Astrocyte (in vitro differentiated cells and primary cell): ENCODE data around the gene SLC1A7. TPM values are rescaled to one million over a fixed set of nuclear protein-coding genes. Genes with fewer than 3 reads are reported as not detected.

Experiments
- DNase-seq: peaks from one replicate; pipeline ENCODE4 v3.0.0-alpha.2; 2010; ENCODE audit warnings: low read depth
- FAIRE-seq: peaks from 2 replicates; lab custom pipeline; 2011; peaks lifted over from hg19 to GRCh38; lab: Jason Lieb, UNC
- H2AFZ ChIP-seq: 2 replicates; pipeline ENCODE4 v1.6.0; 2012; ENCODE audit warnings: low read depth, low read length, inconsistent platforms
- H3K27ac ChIP-seq: 2 replicates; pipeline ENCODE4 v1.5.1; 2011; ENCODE audit warnings: low read depth, low read length, inconsistent platforms
- H3K27me3 ChIP-seq: 2 replicates; pipeline ENCODE4 v1.6.0; 2011; ENCODE audit warnings: low read length, inconsistent platforms; ENCODE audit not compliant: insufficient read depth
- H3K36me3 ChIP-seq: 2 replicates; pipeline ENCODE4 v1.5.1; 2011; ENCODE audit warnings: low read length, inconsistent platforms; ENCODE audit not compliant: insufficient read depth
- H3K4me1 ChIP-seq: 2 replicates; pipeline ENCODE4 v1.5.1; 2011; ENCODE audit warnings: low read length, inconsistent platforms; ENCODE audit not compliant: insufficient read depth
- H3K4me2 ChIP-seq: 2 replicates; pipeline ENCODE4 v1.6.0; 2012; ENCODE audit warnings: low read length, inconsistent platforms
- H3K4me3 ChIP-seq: 2 replicates; pipeline ENCODE4 v1.5.1; 2011; ENCODE audit warnings: low read depth, mild to moderate bottlenecking, low read length, inconsistent platforms; ENCODE audit not compliant: insufficient read depth
- H3K79me2 ChIP-seq: 2 replicates; pipeline ENCODE4 v1.6.0; 2012; ENCODE audit warnings: mild to moderate bottlenecking, low read length, inconsistent platforms; ENCODE audit not compliant: insufficient read depth
- H3K9ac ChIP-seq: 2 replicates; pipeline ENCODE4 v1.6.0; 2012; ENCODE audit warnings: mild to moderate bottlenecking, low read length, inconsistent platforms
- H3K9me3 ChIP-seq: 2 replicates; pipeline ENCODE4 v1.5.1; 2012; ENCODE audit warnings: low read depth, mild to moderate bottlenecking, low read length, inconsistent platforms; ENCODE audit not compliant: insufficient read depth
- H4K20me1 ChIP-seq: 2 replicates; pipeline ENCODE4 v1.6.0; 2012; ENCODE audit warnings: low read length, inconsistent platforms; ENCODE audit not compliant: insufficient read depth
- H3K27ac Mint-ChIP-seq: one replicate; pipeline ENCODE4 v1.8.0; 2021; ENCODE audit warnings: mild to moderate bottlenecking, mixed read lengths; ENCODE audit not compliant: unreplicated experiment
- H3K27me3 Mint-ChIP-seq: one replicate; pipeline ENCODE4 v1.8.0; 2021; ENCODE audit warnings: low read depth, mixed read lengths; ENCODE audit not compliant: unreplicated experiment
- H3K36me3 Mint-ChIP-seq: one replicate; pipeline ENCODE4 v1.8.0; 2021; ENCODE audit warnings: low read depth, mixed read lengths; ENCODE audit not compliant: unreplicated experiment
- H3K4me1 Mint-ChIP-seq: one replicate; pipeline ENCODE4 v1.8.0; 2021; ENCODE audit warnings: low read depth, mixed read lengths; ENCODE audit not compliant: unreplicated experiment
- H3K4me3 Mint-ChIP-seq: one replicate; pipeline ENCODE4 v1.8.0; 2021; ENCODE audit warnings: mild to moderate bottlenecking, moderate library complexity, mixed read lengths; ENCODE audit not compliant: unreplicated experiment
- H3K9me3 Mint-ChIP-seq: one replicate; pipeline ENCODE4 v1.8.0; 2021; ENCODE audit warnings: mild to moderate bottlenecking, mixed read lengths; ENCODE audit not compliant: unreplicated experiment
- CTCF ChIP-seq: IDR thresholded peaks from 2 replicates; pipeline ENCODE4 v1.5.1; 2011; ENCODE audit warnings: low read depth, mild to moderate bottlenecking, inconsistent platforms, low read length, moderate library complexity; ENCODE audit not compliant: insufficient read depth
- EZH2 ChIP-seq: IDR thresholded peaks from 2 replicates; pipeline ENCODE4 v1.6.1; 2012; ENCODE audit warnings: mild to moderate bottlenecking, low read length, inconsistent platforms; ENCODE audit not compliant: insufficient read depth
- total RNA-seq: library from RNA; stranded (reverse); gene quantifications from 2 replicates; pipeline ENCODE4 v1.2.1, GENCODE V29; 2021

The SLC1A7 gene
- total RNA-seq, 1 donor from 2014 or later: not detected

GRCh38 chr1:53145942-53146708 is 3.7 kb upstream of the SLC1A7 start:
- Mint-ChIP-seq H3K4me1 (peaks cover 20% of the 10 kb centered on the region), H3K36me3 (no peaks in the 10 kb centered on the region)
- no peak overlapping the region for H3K4me3 ChIP-seq

GRCh38 chr1:53145619-53145941 is 3.1 kb upstream of the SLC1A7 start:
- FAIRE-seq (no peak), DNase-seq (no peak)
- no peak for TF ChIP-seq CTCF
- no peak for TF ChIP-seq EZH2
- Histone ChIP-seq H3K9me3 (no peaks in the 10 kb centered on the region), H3K27me3 (no peaks in the 10 kb centered on the region), H3K36me3 (no peaks in the 10 kb centered on the region), H3K4me1 (peaks cover 30% of the 10 kb centered on the region), H3K27ac (peak overlapping the region; percentile 88), H3K79me2 (no peaks in the 10 kb centered on the region), H3K9ac (peak overlapping the region; percentile 69), H3K4me2 (peak overlapping the region; percentile 69), H4K20me1 (no peaks in the 10 kb centered on the region), H3K4me3 (no peak overlapping the region), H2AFZ (peak overlapping the region; percentile 76)
- Mint-ChIP-seq H3K4me3 (peak overlapping the region; percentile 9), H3K9me3 (no peaks in the 10 kb centered on the region), H3K27ac (peak overlapping the region; percentile 99), H3K27me3 (peaks cover 16% of the 10 kb centered on the region), H3K36me3 (no peaks in the 10 kb centered on the region), H3K4me1 (peaks cover 20% of the 10 kb centered on the region)

More at GRCh38 chr1:53145942-53146708, 3.7 kb upstream of the SLC1A7 start:
- H3K9me3 Mint-ChIP-seq: no peaks in the 10 kb centered on the region
- H3K27ac Mint-ChIP-seq: peak overlapping the region; percentile 99
- Histone ChIP-seq H3K27me3 (no peaks in the 10 kb centered on the region), H2AFZ (peak overlapping the region; percentile 76), H3K36me3 (no peaks in the 10 kb centered on the region), H3K4me1 (peaks cover 30% of the 10 kb centered on the region), H3K79me2 (no peaks in the 10 kb centered on the region), H3K4me2 (peak overlapping the region; percentile 69), H3K9ac (peak overlapping the region; percentile 72), H4K20me1 (no peaks in the 10 kb centered on the region), H3K27ac (peak overlapping the region; percentile 96), H3K9me3 (no peaks in the 10 kb centered on the region)
- FAIRE-seq: peak; percentile 90
- H3K27me3 Mint-ChIP-seq: peaks cover 13% of the 10 kb centered on the region
- DNase-seq: peak; percentile 99
- peak overlapping the region; percentile 9 for H3K4me3 Mint-ChIP-seq
- TF ChIP-seq EZH2: no peak
- TF ChIP-seq CTCF: no peak

- Mint-ChIP-seq H3K36me3 (no peaks in the 10 kb centered on the region), H3K4me1 (peaks cover 20% of the 10 kb centered on the region), H3K27ac (peak overlapping the region; percentile 99), H3K9me3 (no peaks in the 10 kb centered on the region), H3K4me3 (no peak overlapping the region), H3K27me3 (peaks cover 20% of the 10 kb centered on the region)
- no peaks in the 10 kb centered on the region for H3K79me2 ChIP-seq
- H3K27ac ChIP-seq: peak overlapping the region; percentile 88
- no peaks in the 10 kb centered on the region for H3K27me3 ChIP-seq
- H3K4me1 ChIP-seq: peaks cover 30% of the 10 kb centered on the region
- FAIRE-seq: peak; percentile 5
- H3K4me2 ChIP-seq: no peak overlapping the region
- no peak overlapping the region for H2AFZ ChIP-seq
- H3K9ac ChIP-seq: peak overlapping the region; percentile 69
- H3K9me3 ChIP-seq: no peaks in the 10 kb centered on the region
- H4K20me1 ChIP-seq: no peaks in the 10 kb centered on the region
- H3K36me3 ChIP-seq: no peaks in the 10 kb centered on the region
- no peak overlapping the region for H3K4me3 ChIP-seq
- TF ChIP-seq EZH2: no peak
- DNase-seq: no peak
These were observed 2.7 kb upstream of the SLC1A7 start for GRCh38 chr1:53145051-53145600.
